Osteoblast (primary cell): ENCODE results near the gene EIF2S2. TPM values are rescaled to one million over a fixed set of nuclear protein-coding genes. Genes with fewer than 3 reads are reported as not detected.

Experiments used
- DNase-seq: peaks from one replicate; pipeline ENCODE4 v3.0.0; 2011; ENCODE audit warnings: low spot score, mixed read lengths; ENCODE audit not compliant: insufficient read length; ENCODE audit errors: missing footprints
- H2AFZ ChIP-seq: 2 replicates; pipeline ENCODE4 v1.6.0; 2011; ENCODE audit warnings: mild to moderate bottlenecking, low read length
- H3K27ac ChIP-seq: 2 replicates; pipeline ENCODE4 v1.5.1; 2011; ENCODE audit warnings: mild to moderate bottlenecking, low read depth, low read length, moderate library complexity
- H3K27me3 ChIP-seq: 2 replicates; pipeline ENCODE4 v1.6.0; 2012; ENCODE audit warnings: mild to moderate bottlenecking, control low read depth, inconsistent platforms, low read length, moderate library complexity; ENCODE audit not compliant: insufficient read depth
- H3K36me3 ChIP-seq: 2 replicates; pipeline ENCODE4 v1.5.1; 2011; ENCODE audit warnings: mild to moderate bottlenecking, low read length, control low read depth, moderate library complexity; ENCODE audit not compliant: insufficient read depth
- H3K4me1 ChIP-seq: 2 replicates; pipeline ENCODE4 v1.5.1; 2011; ENCODE audit warnings: mild to moderate bottlenecking, low read length, control low read depth, moderate library complexity; ENCODE audit not compliant: insufficient read depth
- H3K4me2 ChIP-seq: 2 replicates; pipeline ENCODE4 v1.6.0; 2011; ENCODE audit warnings: mild to moderate bottlenecking, low read length; ENCODE audit not compliant: insufficient read depth
- H3K4me3 ChIP-seq: fragments of 200-600 bp; sonication (generic); 3 replicates; pipeline ENCODE4 v1.5.1; 2012; ENCODE audit warnings: mild to moderate bottlenecking, low read length, inconsistent platforms; ENCODE audit not compliant: insufficient read depth
- H3K79me2 ChIP-seq: 2 replicates; pipeline ENCODE4 v1.6.0; 2012; ENCODE audit warnings: mild to moderate bottlenecking, low read length, control low read depth, inconsistent platforms; ENCODE audit not compliant: insufficient read depth
- H3K9me3 ChIP-seq: 2 replicates; pipeline ENCODE4 v1.5.1; 2011; ENCODE audit warnings: low read depth, low read length, control low read depth
- H4K20me1 ChIP-seq: 2 replicates; pipeline ENCODE4 v1.6.0; 2012; ENCODE audit warnings: mild to moderate bottlenecking, low read length, control low read depth; ENCODE audit not compliant: insufficient read depth
- total RNA-seq: library from RNA; depleted of rRNA; stranded (reverse); fragments of >200 nt; gene quantifications from 2 replicates; pipeline ENCODE4 v1.2.3, GENCODE V29; 2012
- TF ChIP-seq, protein P1 (sequence below): IDR thresholded peaks from 2 replicates; pipeline ENCODE4 v1.5.1; 2011; ENCODE audit warnings: mild to moderate bottlenecking, low read depth, low read length, moderate library complexity; ENCODE audit errors: extremely low read depth

Gene EIF2S2
- total RNA-seq, 1 donor, result 148 TPM

DNA sequence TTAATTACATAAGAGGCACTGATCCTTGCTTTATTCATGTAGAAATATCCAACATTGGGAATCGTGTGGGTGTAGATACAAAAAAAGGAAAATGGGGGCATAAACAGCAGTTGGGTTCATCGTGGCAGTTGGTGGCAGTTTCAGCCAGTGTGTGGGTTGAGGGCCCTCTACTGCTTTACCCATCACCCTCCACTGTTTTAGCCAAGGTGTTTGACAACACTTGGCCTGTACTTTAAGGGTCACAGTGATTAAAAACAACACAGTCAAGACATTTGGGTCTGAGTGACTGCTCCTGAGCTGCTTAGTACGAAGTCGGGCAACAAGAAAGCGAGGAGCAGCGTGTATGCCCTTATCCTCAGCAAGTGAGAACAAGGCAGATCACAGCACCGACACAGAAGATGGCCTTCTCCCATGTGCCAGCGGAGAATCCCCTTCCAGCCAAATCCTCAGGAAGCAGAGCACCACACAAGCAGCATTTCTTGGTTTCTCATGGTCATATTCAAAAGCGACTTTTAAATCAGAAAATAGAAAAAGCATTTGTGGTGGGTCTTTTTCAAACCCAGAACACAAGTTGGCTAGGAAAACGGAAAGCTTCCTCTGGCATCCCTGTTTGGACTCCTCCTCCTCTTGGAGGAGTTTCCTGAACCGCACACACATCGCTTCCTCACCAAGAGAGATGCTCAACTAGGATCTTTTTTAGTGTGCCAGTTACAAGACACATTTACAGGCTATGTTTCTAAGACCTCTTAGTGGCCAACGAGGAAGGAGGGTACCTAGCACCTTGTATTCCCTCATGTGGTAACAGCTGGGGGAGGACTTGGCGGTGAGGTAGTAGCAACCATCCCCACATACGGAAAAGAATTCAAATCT, 23.5 kb downstream of the EIF2S2 start:
- Histone ChIP-seq H3K4me1 (peaks cover 6% of the 10 kb centered on the region), H3K9me3 (no peaks in the 10 kb centered on the region), H3K27me3 (no peaks in the 10 kb centered on the region), H3K4me3 (no peak overlapping the region), H3K79me2 (peaks cover 22% of the 10 kb centered on the region), H4K20me1 (peaks cover 20% of the 10 kb centered on the region), H3K4me2 (no peak overlapping the region), H2AFZ (no peak overlapping the region), H3K27ac (no peak overlapping the region), H3K36me3 (peaks cover 59% of the 10 kb centered on the region)
- TF ChIP-seq, protein P1, sequence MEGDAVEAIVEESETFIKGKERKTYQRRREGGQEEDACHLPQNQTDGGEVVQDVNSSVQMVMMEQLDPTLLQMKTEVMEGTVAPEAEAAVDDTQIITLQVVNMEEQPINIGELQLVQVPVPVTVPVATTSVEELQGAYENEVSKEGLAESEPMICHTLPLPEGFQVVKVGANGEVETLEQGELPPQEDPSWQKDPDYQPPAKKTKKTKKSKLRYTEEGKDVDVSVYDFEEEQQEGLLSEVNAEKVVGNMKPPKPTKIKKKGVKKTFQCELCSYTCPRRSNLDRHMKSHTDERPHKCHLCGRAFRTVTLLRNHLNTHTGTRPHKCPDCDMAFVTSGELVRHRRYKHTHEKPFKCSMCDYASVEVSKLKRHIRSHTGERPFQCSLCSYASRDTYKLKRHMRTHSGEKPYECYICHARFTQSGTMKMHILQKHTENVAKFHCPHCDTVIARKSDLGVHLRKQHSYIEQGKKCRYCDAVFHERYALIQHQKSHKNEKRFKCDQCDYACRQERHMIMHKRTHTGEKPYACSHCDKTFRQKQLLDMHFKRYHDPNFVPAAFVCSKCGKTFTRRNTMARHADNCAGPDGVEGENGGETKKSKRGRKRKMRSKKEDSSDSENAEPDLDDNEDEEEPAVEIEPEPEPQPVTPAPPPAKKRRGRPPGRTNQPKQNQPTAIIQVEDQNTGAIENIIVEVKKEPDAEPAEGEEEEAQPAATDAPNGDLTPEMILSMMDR, result no peak
- no peak for DNase-seq

DNA sequence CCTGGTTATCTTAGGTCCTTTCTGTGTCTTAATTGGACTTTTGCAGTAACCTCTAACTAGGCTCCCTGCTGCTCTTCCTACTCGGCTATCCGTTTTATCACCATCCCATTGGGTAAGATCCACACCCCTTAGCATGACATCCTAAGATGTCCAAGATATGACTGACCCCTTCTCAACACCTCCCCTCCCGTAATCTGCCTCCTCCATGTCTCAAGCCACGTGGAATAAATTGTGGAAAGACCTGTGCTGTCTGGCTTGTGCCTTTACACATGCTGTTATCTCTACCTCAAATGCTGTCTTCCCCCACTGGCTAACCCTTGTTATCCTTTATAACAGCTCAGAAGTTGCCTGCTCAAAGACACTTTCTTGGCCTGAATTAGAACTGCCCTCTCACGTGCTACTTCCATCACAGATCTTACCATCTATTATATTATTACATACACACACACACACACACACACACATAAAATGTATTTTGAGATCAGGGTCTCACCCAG, 26.5 kb downstream of the EIF2S2 start:
- Histone ChIP-seq H3K4me1 (peaks cover 18% of the 10 kb centered on the region), H3K27me3 (no peaks in the 10 kb centered on the region), H3K9me3 (no peaks in the 10 kb centered on the region), H3K79me2 (peaks cover 12% of the 10 kb centered on the region), H3K4me3 (no peak overlapping the region), H3K27ac (no peak overlapping the region), H3K36me3 (peaks cover 55% of the 10 kb centered on the region), H3K4me2 (no peak overlapping the region), H2AFZ (no peak overlapping the region), H4K20me1 (peaks cover 23% of the 10 kb centered on the region)
- TF ChIP-seq, protein P1, result no peak
- no peak for DNase-seq

GRCh38 chr20:34084227-34084923, 27.7 kb downstream of the EIF2S2 start:
- Histone ChIP-seq H3K9me3 (no peaks in the 10 kb centered on the region), H3K27me3 (no peaks in the 10 kb centered on the region), H3K4me1 (peaks cover 18% of the 10 kb centered on the region), H3K27ac (no peak overlapping the region), H3K79me2 (peaks cover 12% of the 10 kb centered on the region), H3K36me3 (peaks cover 44% of the 10 kb centered on the region), H3K4me3 (no peak overlapping the region), H2AFZ (no peak overlapping the region), H4K20me1 (peaks cover 20% of the 10 kb centered on the region), H3K4me2 (no peak overlapping the region)
- no peak for DNase-seq
- TF ChIP-seq, protein P1, result no peak

GRCh38 chr20:34083781-34084180, 28.3 kb downstream of the EIF2S2 start:
- Histone ChIP-seq H3K27ac (peak overlapping the region; percentile 71), H2AFZ (no peak overlapping the region), H3K4me1 (peaks cover 18% of the 10 kb centered on the region), H3K4me2 (no peak overlapping the region), H3K79me2 (peaks cover 12% of the 10 kb centered on the region), H3K27me3 (no peaks in the 10 kb centered on the region), H3K9me3 (no peaks in the 10 kb centered on the region), H4K20me1 (peaks cover 21% of the 10 kb centered on the region), H3K4me3 (no peak overlapping the region), H3K36me3 (peaks cover 44% of the 10 kb centered on the region)
- TF ChIP-seq, protein P1, result no peak
- no peak for DNase-seq
